ENCODE measurements around the gene LRFN5.
A peak's percentile ranks its signal among the peaks of the same experiment; 100 is the strongest.
"Not testable (repeated sequence)": the region's sequence is repeated elsewhere in the genome, so short reads cannot be mapped to it uniquely, and the experiment has no call there.

The LRFN5 gene

DNA sequence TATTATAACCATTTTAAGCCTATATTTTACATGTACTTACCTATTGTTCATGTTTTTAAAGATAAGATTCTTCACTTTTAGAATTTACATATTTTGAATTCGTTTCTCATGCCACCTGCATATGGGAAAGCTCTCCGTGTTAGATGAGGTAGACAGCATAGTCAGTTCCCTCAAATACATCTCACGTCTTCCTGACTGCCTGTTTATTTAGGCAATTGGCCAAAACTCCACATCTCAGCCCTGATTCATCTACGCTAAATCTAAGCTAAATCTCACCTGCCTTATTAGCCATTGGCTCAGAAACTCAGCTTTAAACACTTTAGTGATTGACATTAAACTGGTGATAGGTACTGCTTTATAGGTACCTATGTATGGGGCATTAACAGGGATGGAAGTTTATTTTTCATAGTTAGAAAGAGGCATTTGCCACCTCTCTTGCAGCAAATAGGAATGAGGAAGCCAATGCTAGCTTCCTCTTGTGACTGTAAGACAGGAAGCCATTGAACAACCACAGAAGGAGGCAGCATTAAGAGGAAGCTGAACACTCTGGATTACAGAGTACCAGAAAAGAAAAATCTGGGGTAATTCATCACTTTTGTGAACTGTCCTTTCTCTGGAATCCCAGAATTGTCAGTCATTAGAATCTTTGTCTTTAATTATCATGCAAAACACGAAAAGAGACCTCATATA lies 111.9 kb downstream of the LRFN5 start:
- Histone ChIP-seq H3K36me3 (ENCODE audit: control insufficient read depth, insufficient read depth, low read length, severe bottlenecking) (no peaks in the 10 kb centered on the region), H3K9ac (ENCODE audit: low read length) (no peak overlapping the region), H3K27me3 (replicated peaks; ENCODE audit: control insufficient read depth, insufficient read depth, low read length) (no peaks in the 10 kb centered on the region), H3K4me1 (ENCODE audit: control insufficient read depth, insufficient read depth, low read length) (no peaks in the 10 kb centered on the region), H3K9me3 (ENCODE audit: control insufficient read depth, low read length) (no peaks in the 10 kb centered on the region), H3K4me3 (ENCODE audit: low read length) (no peak overlapping the region)
- no peak for DNase-seq (ENCODE audit: low read depth)

DNA sequence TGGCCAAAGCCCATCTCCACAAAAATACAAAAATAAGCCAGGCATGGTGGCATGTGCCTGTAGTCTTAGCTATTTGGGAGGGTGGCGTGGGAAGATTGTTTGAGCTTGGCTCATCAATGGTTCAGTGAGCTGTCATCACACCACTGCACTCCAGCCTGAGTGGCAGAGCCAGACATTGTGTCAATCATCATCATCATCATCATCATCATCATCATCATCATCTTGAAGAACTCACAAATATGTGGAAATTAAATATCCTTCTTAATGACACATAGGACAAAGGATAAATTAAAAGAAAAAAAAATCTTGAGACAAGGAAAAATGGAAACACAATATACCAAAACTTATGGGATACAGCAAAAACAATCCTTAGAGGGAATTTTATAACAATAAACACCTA lies 132.5 kb downstream of the LRFN5 start:
- Histone ChIP-seq H3K4me3 (ENCODE audit: low read length) (no peak overlapping the region), H3K9me3 (ENCODE audit: control insufficient read depth, low read length) (no peaks in the 10 kb centered on the region), H3K27me3 (replicated peaks; ENCODE audit: control insufficient read depth, insufficient read depth, low read length) (no peaks in the 10 kb centered on the region), H3K36me3 (ENCODE audit: control insufficient read depth, insufficient read depth, low read length, severe bottlenecking) (no peaks in the 10 kb centered on the region), H3K9ac (ENCODE audit: low read length) (no peak overlapping the region), H3K4me1 (ENCODE audit: control insufficient read depth, insufficient read depth, low read length) (no peaks in the 10 kb centered on the region)
- no peak for DNase-seq (ENCODE audit: low read depth)

DNA sequence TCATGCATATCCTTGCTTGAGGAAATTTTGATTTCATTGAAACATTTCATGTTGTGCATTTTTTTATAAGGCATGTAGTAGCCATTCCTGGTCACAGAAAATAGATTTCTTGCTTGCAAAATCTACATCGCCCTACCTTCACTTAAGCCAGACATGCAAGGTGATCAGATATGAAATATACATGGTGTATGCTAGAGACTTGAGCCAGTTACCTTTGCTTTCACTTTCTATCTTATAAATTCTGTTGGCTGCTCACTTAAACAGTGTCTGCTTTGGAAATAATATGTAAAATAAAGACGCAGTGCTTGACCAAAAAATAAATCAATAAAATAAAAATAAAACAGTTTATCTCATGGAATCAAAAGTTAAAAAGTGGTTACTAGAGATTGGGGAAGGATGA lies 136.5 kb downstream of the LRFN5 start:
- no peaks in the 10 kb centered on the region for H3K27me3 ChIP-seq (replicated peaks; ENCODE audit: control insufficient read depth, insufficient read depth, low read length)
- no peaks in the 10 kb centered on the region for H3K36me3 ChIP-seq (ENCODE audit: control insufficient read depth, insufficient read depth, low read length, severe bottlenecking)
- DNase-seq (ENCODE audit: low read depth) = no peak
- no peak overlapping the region for H3K4me3 ChIP-seq (ENCODE audit: low read length)
- H3K9me3 ChIP-seq (ENCODE audit: control insufficient read depth, low read length) = no peaks in the 10 kb centered on the region
- H3K4me1 ChIP-seq (ENCODE audit: control insufficient read depth, insufficient read depth, low read length) = no peaks in the 10 kb centered on the region
- no peak overlapping the region for H3K9ac ChIP-seq (ENCODE audit: low read length)

DNA sequence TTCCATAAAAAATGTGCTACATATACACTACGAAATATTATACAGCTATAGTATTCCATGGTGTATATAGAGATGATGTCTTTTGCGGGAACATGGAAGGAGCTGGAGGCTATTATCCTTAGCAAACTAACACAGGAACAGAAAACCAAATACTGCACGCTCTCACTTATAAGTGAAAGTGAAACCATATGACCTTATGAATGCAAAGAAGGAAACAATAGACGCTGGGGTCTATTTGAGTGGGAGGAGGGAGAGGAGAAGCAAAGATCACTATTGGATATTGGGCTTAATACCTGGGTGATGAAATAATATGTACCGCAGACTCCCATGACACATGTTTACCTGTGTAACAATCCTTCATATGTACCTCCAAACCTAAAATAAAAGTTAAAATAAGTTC lies 142.8 kb downstream of the LRFN5 start:
- no peaks in the 10 kb centered on the region for H3K27me3 ChIP-seq (replicated peaks; ENCODE audit: control insufficient read depth, insufficient read depth, low read length)
- no peaks in the 10 kb centered on the region for H3K9me3 ChIP-seq (ENCODE audit: control insufficient read depth, low read length)
- H3K9ac ChIP-seq (ENCODE audit: low read length) = peak overlapping the region; percentile 78
- H3K4me3 ChIP-seq (ENCODE audit: low read length) = peak overlapping the region; percentile 86
- peak; percentile 50 for DNase-seq (ENCODE audit: low read depth)
- no peaks in the 10 kb centered on the region for H3K36me3 ChIP-seq (ENCODE audit: control insufficient read depth, insufficient read depth, low read length, severe bottlenecking)
- peaks cover 3% of the 10 kb centered on the region for H3K4me1 ChIP-seq (ENCODE audit: control insufficient read depth, insufficient read depth, low read length)

DNA sequence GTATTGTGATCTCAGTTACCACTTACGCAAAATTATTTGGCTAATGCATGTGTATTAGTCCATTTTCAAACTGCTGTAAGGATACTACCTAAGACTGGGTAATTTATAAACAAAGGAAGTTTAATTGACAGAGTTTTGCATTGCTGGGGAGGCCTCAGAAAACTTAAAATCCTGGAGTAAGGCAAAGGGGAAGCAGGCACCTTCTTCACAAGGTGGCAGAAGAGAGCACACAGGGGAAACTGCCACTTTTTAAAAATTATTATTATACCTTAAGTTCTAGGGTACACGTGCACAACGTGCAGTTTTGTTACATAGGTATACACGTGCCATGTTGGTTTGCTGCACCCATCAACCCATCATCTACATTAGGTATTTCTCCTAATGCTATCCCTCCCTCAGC lies 143.9 kb downstream of the LRFN5 start:
- DNase-seq (ENCODE audit: low read depth); H3K4me3 ChIP-seq (ENCODE audit: low read length); H3K27me3 ChIP-seq (replicated peaks; ENCODE audit: control insufficient read depth, insufficient read depth, low read length); H3K4me1 ChIP-seq (ENCODE audit: control insufficient read depth, insufficient read depth, low read length); H3K9ac ChIP-seq (ENCODE audit: low read length); H3K9me3 ChIP-seq (ENCODE audit: control insufficient read depth, low read length); H3K36me3 ChIP-seq (ENCODE audit: control insufficient read depth, insufficient read depth, low read length, severe bottlenecking): not testable (repeated sequence)

DNA sequence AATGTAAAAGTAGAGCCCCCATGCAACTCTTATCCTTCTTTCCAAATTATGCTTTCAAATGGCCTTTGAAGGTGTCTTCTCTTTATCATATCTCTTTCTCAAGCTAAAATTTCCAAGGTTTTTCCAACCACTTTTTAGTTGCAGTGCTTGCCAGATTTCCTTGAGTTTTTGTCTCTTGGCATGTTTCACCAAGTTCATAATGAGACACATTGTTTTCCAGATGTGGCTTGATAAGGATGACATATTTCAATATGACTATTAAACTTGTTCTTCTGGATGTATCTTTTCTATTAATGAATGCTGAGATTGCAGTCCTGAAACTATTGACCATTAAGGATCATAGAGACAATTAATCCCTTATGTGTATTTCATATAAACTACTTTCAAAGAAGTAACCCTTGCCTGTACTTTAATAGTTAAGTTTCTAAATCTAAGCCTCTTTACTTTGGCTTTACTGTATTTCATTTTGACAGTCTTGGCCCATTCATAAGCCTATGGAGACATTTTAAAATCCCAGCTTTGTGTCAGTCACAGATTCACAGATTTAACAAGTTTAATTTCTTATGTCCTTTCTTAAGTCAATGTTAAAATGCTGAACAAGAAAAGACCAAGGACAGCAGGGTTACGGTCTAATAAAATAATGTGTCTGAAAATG lies 151.5 kb downstream of the LRFN5 start:
- no peak overlapping the region for H3K4me3 ChIP-seq (ENCODE audit: low read length)
- no peak for DNase-seq (ENCODE audit: low read depth)
- H3K9ac ChIP-seq (ENCODE audit: low read length) = no peak overlapping the region

DNA sequence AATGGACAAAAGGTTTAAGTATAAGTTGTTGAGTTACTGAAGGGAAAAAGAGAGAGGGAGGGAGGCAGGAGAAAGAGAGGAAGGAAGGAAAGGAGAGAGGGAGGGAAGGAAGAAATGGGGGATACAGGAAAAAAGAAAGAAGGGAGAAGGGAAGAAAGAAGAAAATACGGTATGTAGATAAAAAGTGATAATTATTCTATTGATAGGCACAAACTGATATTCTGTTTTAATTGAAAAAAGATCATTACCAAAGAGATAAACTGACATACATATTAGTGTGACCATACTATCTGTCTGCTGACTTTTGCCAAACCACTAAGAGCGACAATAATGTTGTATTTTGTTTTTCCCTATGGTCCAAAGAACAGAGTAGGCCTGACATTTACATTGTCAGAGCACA lies 154.5 kb downstream of the LRFN5 start:
- H3K4me1 ChIP-seq (ENCODE audit: control insufficient read depth, insufficient read depth, low read length) = no peaks in the 10 kb centered on the region
- H3K9me3 ChIP-seq (ENCODE audit: control insufficient read depth, low read length) = no peaks in the 10 kb centered on the region
- H3K9ac ChIP-seq (ENCODE audit: low read length) = no peak overlapping the region
- H3K4me3 ChIP-seq (ENCODE audit: low read length) = no peak overlapping the region
- no peak for DNase-seq (ENCODE audit: low read depth)
- no peaks in the 10 kb centered on the region for H3K27me3 ChIP-seq (replicated peaks; ENCODE audit: control insufficient read depth, insufficient read depth, low read length)
- H3K36me3 ChIP-seq (ENCODE audit: control insufficient read depth, insufficient read depth, low read length, severe bottlenecking) = no peaks in the 10 kb centered on the region

More for the DNA sequence above, 151.5 kb downstream of the LRFN5 start:
- no peaks in the 10 kb centered on the region for H3K27me3 ChIP-seq (replicated peaks; ENCODE audit: control insufficient read depth, insufficient read depth, low read length)
- H3K9me3 ChIP-seq (ENCODE audit: control insufficient read depth, low read length) = no peaks in the 10 kb centered on the region
- no peaks in the 10 kb centered on the region for H3K4me1 ChIP-seq (ENCODE audit: control insufficient read depth, insufficient read depth, low read length)
- H3K36me3 ChIP-seq (ENCODE audit: control insufficient read depth, insufficient read depth, low read length, severe bottlenecking) = no peaks in the 10 kb centered on the region

DNA sequence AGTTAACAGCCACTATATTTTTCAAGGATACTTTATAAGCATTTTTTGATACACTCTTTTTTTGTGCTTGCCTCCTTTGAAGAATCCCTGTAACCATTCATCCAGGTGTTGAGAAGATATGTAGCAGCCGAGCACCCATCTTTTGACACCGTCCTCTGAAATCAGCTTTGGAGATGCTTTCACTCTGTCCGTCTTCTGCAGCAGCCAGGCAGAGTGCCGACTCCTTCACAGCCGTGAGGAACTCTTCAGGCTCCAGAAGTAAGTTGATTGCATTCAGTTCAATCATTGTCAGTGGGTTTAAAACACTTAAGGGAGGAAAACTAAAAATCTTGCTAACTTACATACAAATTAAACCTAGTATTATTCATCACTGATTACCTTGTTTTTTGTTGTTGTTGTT lies 160.1 kb downstream of the LRFN5 start:
- H3K9me3 ChIP-seq (ENCODE audit: control insufficient read depth, low read length) = no peaks in the 10 kb centered on the region
- DNase-seq (ENCODE audit: low read depth) = no peak
- no peaks in the 10 kb centered on the region for H3K4me1 ChIP-seq (ENCODE audit: control insufficient read depth, insufficient read depth, low read length)
- H3K36me3 ChIP-seq (ENCODE audit: control insufficient read depth, insufficient read depth, low read length, severe bottlenecking) = no peaks in the 10 kb centered on the region
- no peak overlapping the region for H3K4me3 ChIP-seq (ENCODE audit: low read length)
- no peaks in the 10 kb centered on the region for H3K27me3 ChIP-seq (replicated peaks; ENCODE audit: control insufficient read depth, insufficient read depth, low read length)
- H3K9ac ChIP-seq (ENCODE audit: low read length) = no peak overlapping the region

DNA sequence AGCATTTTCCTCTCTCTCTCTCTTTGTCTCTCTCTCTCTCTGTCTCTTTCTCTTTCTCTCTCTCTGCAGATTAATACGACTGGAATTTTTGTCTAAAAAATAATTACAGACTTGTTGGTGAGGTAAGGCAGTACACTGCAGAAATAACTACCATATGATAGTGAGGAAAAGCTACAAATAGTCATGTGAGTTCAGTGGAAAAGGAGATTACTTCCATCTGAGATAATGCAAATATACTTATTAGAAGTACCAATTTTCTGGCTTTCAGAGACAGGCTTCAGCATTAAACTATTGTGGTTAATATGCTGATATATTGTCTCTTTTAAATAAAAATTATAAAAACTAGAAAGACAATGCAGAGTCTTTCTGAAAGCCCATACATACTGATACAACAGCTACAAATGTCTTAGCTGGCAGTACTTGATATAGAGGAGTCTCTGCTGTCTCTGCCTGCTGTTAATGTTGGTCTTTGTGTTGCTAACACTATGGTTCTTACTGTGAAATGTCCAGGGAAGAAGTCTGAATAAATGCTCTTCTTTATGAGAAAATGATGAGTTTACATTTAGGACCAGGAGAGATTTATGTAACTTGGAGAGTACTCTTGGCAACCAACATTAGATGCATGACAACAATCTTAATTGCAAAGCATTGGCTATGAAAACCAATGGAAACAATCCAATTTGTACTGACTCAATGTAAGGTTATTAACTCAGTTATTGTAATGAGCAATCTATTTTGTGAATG lies 167.0 kb downstream of the LRFN5 start:
- no peak for DNase-seq (ENCODE audit: low read depth)
- Histone ChIP-seq H3K9ac (ENCODE audit: low read length) (no peak overlapping the region), H3K27me3 (replicated peaks; ENCODE audit: control insufficient read depth, insufficient read depth, low read length) (no peaks in the 10 kb centered on the region), H3K4me1 (ENCODE audit: control insufficient read depth, insufficient read depth, low read length) (no peaks in the 10 kb centered on the region), H3K4me3 (ENCODE audit: low read length) (no peak overlapping the region), H3K9me3 (ENCODE audit: control insufficient read depth, low read length) (no peaks in the 10 kb centered on the region), H3K36me3 (ENCODE audit: control insufficient read depth, insufficient read depth, low read length, severe bottlenecking) (no peaks in the 10 kb centered on the region)

DNA sequence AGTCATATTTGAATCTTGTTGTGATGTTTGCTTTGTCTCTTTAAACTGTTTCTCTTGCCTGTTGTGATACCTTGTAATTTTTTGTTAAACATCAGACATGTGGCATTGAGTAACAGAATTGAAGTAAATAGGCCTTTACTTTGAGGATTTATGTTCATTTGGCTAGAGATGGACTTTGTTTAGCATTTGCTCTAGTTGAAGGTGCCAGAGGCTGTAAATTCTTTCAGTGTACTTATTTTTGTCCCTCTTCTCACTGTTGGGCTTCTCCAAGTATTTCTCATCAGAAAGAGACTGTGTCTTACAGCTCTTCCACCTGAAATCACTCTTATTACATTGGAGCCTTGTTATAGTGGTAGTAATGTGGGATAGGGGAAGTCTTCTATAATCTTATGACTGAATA lies 175.8 kb downstream of the LRFN5 start:
- no peak overlapping the region for H3K9ac ChIP-seq (ENCODE audit: low read length)
- H3K4me3 ChIP-seq (ENCODE audit: low read length) = no peak overlapping the region
- H3K4me1 ChIP-seq (ENCODE audit: control insufficient read depth, insufficient read depth, low read length) = peaks cover 2% of the 10 kb centered on the region
- H3K27me3 ChIP-seq (replicated peaks; ENCODE audit: control insufficient read depth, insufficient read depth, low read length) = no peaks in the 10 kb centered on the region
- no peaks in the 10 kb centered on the region for H3K9me3 ChIP-seq (ENCODE audit: control insufficient read depth, low read length)
- DNase-seq (ENCODE audit: low read depth) = no peak
- H3K36me3 ChIP-seq (ENCODE audit: control insufficient read depth, insufficient read depth, low read length, severe bottlenecking) = no peaks in the 10 kb centered on the region

DNA sequence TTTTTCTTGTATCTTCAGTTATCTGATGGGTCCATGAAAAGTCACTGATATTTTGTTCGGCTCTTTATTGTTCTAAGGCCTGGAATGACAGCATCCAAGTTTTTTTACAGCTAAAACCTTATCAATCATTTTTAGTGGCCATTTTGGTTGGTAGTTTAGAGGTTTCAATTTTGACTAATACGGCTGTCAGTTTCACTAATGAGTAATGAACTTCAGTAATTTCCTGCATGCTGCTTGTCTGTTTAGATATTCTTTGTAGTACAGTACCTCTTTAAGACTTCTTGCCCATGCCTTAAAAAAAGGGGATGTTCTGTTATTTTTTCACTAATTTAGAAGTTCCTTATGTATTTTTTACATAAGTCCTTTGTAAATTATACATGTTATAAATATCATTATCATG lies 176.7 kb downstream of the LRFN5 start:
- Histone ChIP-seq H3K4me3 (ENCODE audit: low read length) (no peak overlapping the region), H3K4me1 (ENCODE audit: control insufficient read depth, insufficient read depth, low read length) (peaks cover 2% of the 10 kb centered on the region), H3K36me3 (ENCODE audit: control insufficient read depth, insufficient read depth, low read length, severe bottlenecking) (no peaks in the 10 kb centered on the region), H3K9me3 (ENCODE audit: control insufficient read depth, low read length) (no peaks in the 10 kb centered on the region), H3K9ac (ENCODE audit: low read length) (no peak overlapping the region), H3K27me3 (replicated peaks; ENCODE audit: control insufficient read depth, insufficient read depth, low read length) (no peaks in the 10 kb centered on the region)
- no peak for DNase-seq (ENCODE audit: low read depth)
